Measurements from ENCODE around the gene JUP. TPM values are rescaled to one million over a fixed set of nuclear protein-coding genes. Genes with fewer than 3 reads are reported as not detected.

Gene JUP
- total and polyA plus RNA-seq, 2 of the 4 experiments (the other 2 are of a cell fraction): 12.9 to 27.3 TPM

GRCh38 chr17:41801374-41802271 is 15.1 kb upstream of the JUP start (continued):
- TF ChIP-seq RFX5 (IDR thresholded peaks at IDR 0.05; ENCODE audit: low read depth, low read length) (no peak), POLR2A (IDR thresholded peaks at IDR 0.05; ENCODE audit: low read depth, low read length) (peak; percentile 41; the same call in 1 of the 2 replicates), FOS (IDR thresholded peaks at IDR 0.05; ENCODE audit: low read depth, low read length) (no peak), CHD1 (IDR thresholded peaks at IDR 0.05; ENCODE audit: low read depth, low read length) (no peak)
